ENCODE data around the gene TRIM3.

TRIM3 gene

GRCh38 chr11:6415797-6416196, 57.9 kb downstream of the TRIM3 start:
- WGBS (ENCODE audit: insufficient coverage): 95% methylated on average over 6 of the region's 6 CpGs
- Histone ChIP-seq H3K4me1 (ENCODE audit: control extremely low read depth in 1 of 4, control insufficient read depth in 4 of 4, insufficient read depth in 4 of 4, low read length in 3 of 4) (peaks cover 3 to 18% (median 13%) of the 10 kb centered on the region in 4 experiments), H3K4me3 (ENCODE audit: control insufficient read depth in 1 of 7, extremely low read depth in 1 of 7, insufficient read depth in 4 of 7, low read depth in 2 of 7, low read length in 6 of 7) (no peak overlapping the region), H3K27me3 (replicated peaks in 2 of 5; ENCODE audit: control insufficient read depth in 4 of 5, insufficient read depth in 5 of 5, low read length in 4 of 5) (peaks cover 0 to 21% (median 0%) of the 10 kb centered on the region in 5 experiments), H3K27ac (ENCODE audit: insufficient read depth in 1 of 2, low read depth in 1 of 2, low read length in 2 of 2, poor library complexity in 1 of 2, severe bottlenecking in 2 of 2) (no peak overlapping the region), H3K9me3 (ENCODE audit: control extremely low read depth in 1 of 5, control insufficient read depth in 4 of 5, insufficient read depth in 2 of 5, low read depth in 1 of 5, low read length in 4 of 5) (no peaks in the 10 kb centered on the region), H3K36me3 (ENCODE audit: control insufficient read depth in 4 of 4, insufficient read depth in 4 of 4, low read length in 3 of 4) (peaks cover 0 to 5% (median 0%) of the 10 kb centered on the region in 4 experiments)
- ChIA-PET CTCF (no interaction called here), POLR2A (interaction anchor here (0.7 kb wide), 1 partner anchor 26 kb away, joined by 3 read pairs; the partner anchor contains the start of gene SMPD1)
- DNase-seq: no peak

GRCh38 chr11:6414874-6415328, 58.8 kb downstream of the TRIM3 start:
- DNase-seq: no peak
- ChIA-PET CTCF (no interaction called here), POLR2A (no interaction called here)
- Histone ChIP-seq H3K27ac (ENCODE audit: insufficient read depth in 1 of 2, low read depth in 1 of 2, low read length in 2 of 2, poor library complexity in 1 of 2, severe bottlenecking in 2 of 2) (no peak overlapping the region), H3K4me1 (ENCODE audit: control extremely low read depth in 1 of 4, control insufficient read depth in 4 of 4, insufficient read depth in 4 of 4, low read length in 3 of 4) (peaks cover 3 to 18% (median 11%) of the 10 kb centered on the region in 4 experiments), H3K4me3 (ENCODE audit: control insufficient read depth in 1 of 7, extremely low read depth in 1 of 7, insufficient read depth in 4 of 7, low read depth in 2 of 7, low read length in 6 of 7) (no peak overlapping the region), H3K36me3 (ENCODE audit: control insufficient read depth in 4 of 4, insufficient read depth in 4 of 4, low read length in 3 of 4) (peaks cover 0 to 9% (median 0%) of the 10 kb centered on the region in 4 experiments), H3K9me3 (ENCODE audit: control extremely low read depth in 1 of 5, control insufficient read depth in 4 of 5, insufficient read depth in 2 of 5, low read depth in 1 of 5, low read length in 4 of 5) (no peaks in the 10 kb centered on the region), H3K27me3 (replicated peaks in 2 of 5; ENCODE audit: control insufficient read depth in 4 of 5, insufficient read depth in 5 of 5, low read length in 4 of 5) (peaks cover 0 to 20% (median 0%) of the 10 kb centered on the region in 5 experiments)
- 90% methylated on average over 2 of the region's 3 CpGs for WGBS (ENCODE audit: insufficient coverage)

- H3K9me3 ChIP-seq (ENCODE audit: control extremely low read depth in 1 of 5, control insufficient read depth in 4 of 5, insufficient read depth in 2 of 5, low read depth in 1 of 5, low read length in 4 of 5): no peaks in the 10 kb centered on the region
- ChIA-PET POLR2A (no interaction called here), CTCF (interaction anchor here (0.8 kb wide), 2 partner anchors 12 to 51 kb away, joined by 3 read pairs; no protein-coding TSS in a partner anchor)
- H3K36me3 ChIP-seq (ENCODE audit: control insufficient read depth in 4 of 4, insufficient read depth in 4 of 4, low read length in 3 of 4): peaks cover 0 to 9% (median 0%) of the 10 kb centered on the region in 4 experiments
- no peak overlapping the region for H3K27ac ChIP-seq (ENCODE audit: insufficient read depth in 1 of 2, low read depth in 1 of 2, low read length in 2 of 2, poor library complexity in 1 of 2, severe bottlenecking in 2 of 2)
- DNase-seq: no peak
- H3K27me3 ChIP-seq (replicated peaks in 2 of 5; ENCODE audit: control insufficient read depth in 4 of 5, insufficient read depth in 5 of 5, low read length in 4 of 5): peaks cover 0 to 15% (median 0%) of the 10 kb centered on the region in 5 experiments
- WGBS (ENCODE audit: insufficient coverage): 95% methylated on average over 12 of the region's 12 CpGs
- H3K4me3 ChIP-seq (ENCODE audit: control insufficient read depth in 1 of 7, extremely low read depth in 1 of 7, insufficient read depth in 4 of 7, low read depth in 2 of 7, low read length in 6 of 7): no peak overlapping the region
- H3K4me1 ChIP-seq (ENCODE audit: control extremely low read depth in 1 of 4, control insufficient read depth in 4 of 4, insufficient read depth in 4 of 4, low read length in 3 of 4): peaks cover 0 to 8% (median 6%) of the 10 kb centered on the region in 4 experiments
Measured at GRCh38 chr11:6413791-6414201, 59.9 kb downstream of the TRIM3 start.

GRCh38 chr11:6411594-6412031, 62.1 kb downstream of the TRIM3 start:
- Histone ChIP-seq H3K27me3 (replicated peaks in 2 of 5; ENCODE audit: control insufficient read depth in 4 of 5, insufficient read depth in 5 of 5, low read length in 4 of 5) (peaks cover 0 to 8% (median 0%) of the 10 kb centered on the region in 5 experiments), H3K27ac (ENCODE audit: insufficient read depth in 1 of 2, low read depth in 1 of 2, low read length in 2 of 2, poor library complexity in 1 of 2, severe bottlenecking in 2 of 2) (no peak overlapping the region), H3K36me3 (ENCODE audit: control insufficient read depth in 4 of 4, insufficient read depth in 4 of 4, low read length in 3 of 4) (peaks cover 0 to 9% (median 0%) of the 10 kb centered on the region in 4 experiments), H3K4me1 (ENCODE audit: control extremely low read depth in 1 of 4, control insufficient read depth in 4 of 4, insufficient read depth in 4 of 4, low read length in 3 of 4) (peaks cover 0 to 5% (median 2%) of the 10 kb centered on the region in 4 experiments), H3K9me3 (ENCODE audit: control extremely low read depth in 1 of 5, control insufficient read depth in 4 of 5, insufficient read depth in 2 of 5, low read depth in 1 of 5, low read length in 4 of 5) (no peaks in the 10 kb centered on the region), H3K4me3 (ENCODE audit: control insufficient read depth in 1 of 7, extremely low read depth in 1 of 7, insufficient read depth in 4 of 7, low read depth in 2 of 7, low read length in 6 of 7) (no peak overlapping the region)
- POLR2A ChIA-PET: no interaction called here
- CTCF ChIA-PET: interaction anchor here (1.0 to 1.6 kb wide), 4 partner anchors 17 to 33 kb away, joined by 3 to 6 read pairs (median 4); no protein-coding TSS in a partner anchor
- DNase-seq: no peak
- WGBS (ENCODE audit: insufficient coverage): 100% methylated on average over 1 of the region's 10 CpGs

GRCh38 chr11:6410695-6411430, 62.9 kb downstream of the TRIM3 start:
- no peak overlapping the region for H3K4me3 ChIP-seq (ENCODE audit: control insufficient read depth in 1 of 7, extremely low read depth in 1 of 7, insufficient read depth in 4 of 7, low read depth in 2 of 7, low read length in 6 of 7)
- DNase-seq: no peak
- ChIA-PET POLR2A (no interaction called here), CTCF (interaction anchor here (1.0 to 1.6 kb wide), 7 partner anchors 16 to 33 kb away, joined by 3 to 6 read pairs (median 3); no protein-coding TSS in a partner anchor)
- H3K4me1 ChIP-seq (ENCODE audit: control extremely low read depth in 1 of 4, control insufficient read depth in 4 of 4, insufficient read depth in 4 of 4, low read length in 3 of 4): peaks cover 0 to 5% (median 2%) of the 10 kb centered on the region in 4 experiments
- peaks cover 0 to 7% (median 0%) of the 10 kb centered on the region in 5 experiments for H3K27me3 ChIP-seq (replicated peaks in 2 of 5; ENCODE audit: control insufficient read depth in 4 of 5, insufficient read depth in 5 of 5, low read length in 4 of 5)
- peaks cover 0 to 9% (median 0%) of the 10 kb centered on the region in 4 experiments for H3K36me3 ChIP-seq (ENCODE audit: control insufficient read depth in 4 of 4, insufficient read depth in 4 of 4, low read length in 3 of 4)
- no peak overlapping the region for H3K27ac ChIP-seq (ENCODE audit: insufficient read depth in 1 of 2, low read depth in 1 of 2, low read length in 2 of 2, poor library complexity in 1 of 2, severe bottlenecking in 2 of 2)
- H3K9me3 ChIP-seq (ENCODE audit: control extremely low read depth in 1 of 5, control insufficient read depth in 4 of 5, insufficient read depth in 2 of 5, low read depth in 1 of 5, low read length in 4 of 5): no peaks in the 10 kb centered on the region
- 95% methylated on average over 16 of the region's 23 CpGs for WGBS (ENCODE audit: insufficient coverage)

GRCh38 chr11:6406370-6406769, 67.4 kb downstream of the TRIM3 start:
- H3K9me3 ChIP-seq (ENCODE audit: control extremely low read depth in 1 of 5, control insufficient read depth in 4 of 5, insufficient read depth in 2 of 5, low read depth in 1 of 5, low read length in 4 of 5): no peaks in the 10 kb centered on the region
- no peak overlapping the region for H3K27ac ChIP-seq (ENCODE audit: insufficient read depth in 1 of 2, low read depth in 1 of 2, low read length in 2 of 2, poor library complexity in 1 of 2, severe bottlenecking in 2 of 2)
- DNase-seq: no peak
- peaks cover 0 to 29% (median 25%) of the 10 kb centered on the region in 4 experiments for H3K4me1 ChIP-seq (ENCODE audit: control extremely low read depth in 1 of 4, control insufficient read depth in 4 of 4, insufficient read depth in 4 of 4, low read length in 3 of 4)
- H3K36me3 ChIP-seq (ENCODE audit: control insufficient read depth in 4 of 4, insufficient read depth in 4 of 4, low read length in 3 of 4): peaks cover 0 to 9% (median 0%) of the 10 kb centered on the region in 4 experiments
- WGBS (ENCODE audit: insufficient coverage): 94% methylated on average over 1 of the region's 2 CpGs
- POLR2A ChIA-PET: no interaction called here
- no peaks in the 10 kb centered on the region for H3K27me3 ChIP-seq (replicated peaks in 2 of 5; ENCODE audit: control insufficient read depth in 4 of 5, insufficient read depth in 5 of 5, low read length in 4 of 5)
- no peak overlapping the region for H3K4me3 ChIP-seq (ENCODE audit: control insufficient read depth in 1 of 7, extremely low read depth in 1 of 7, insufficient read depth in 4 of 7, low read depth in 2 of 7, low read length in 6 of 7)
- CTCF ChIA-PET: interaction anchor here (0.9 to 1.4 kb wide), 3 partner anchors 15 to 46 kb away, joined by 3 read pairs; no protein-coding TSS in a partner anchor

GRCh38 chr11:6405846-6406245, 67.9 kb downstream of the TRIM3 start:
- CTCF ChIA-PET: interaction anchor here (0.8 to 1.4 kb wide), 5 partner anchors 12 to 45 kb away, joined by 3 to 4 read pairs (median 3); no protein-coding TSS in a partner anchor
- Histone ChIP-seq H3K27me3 (replicated peaks in 2 of 5; ENCODE audit: control insufficient read depth in 4 of 5, insufficient read depth in 5 of 5, low read length in 4 of 5) (no peaks in the 10 kb centered on the region), H3K36me3 (ENCODE audit: control insufficient read depth in 4 of 4, insufficient read depth in 4 of 4, low read length in 3 of 4) (peaks cover 0 to 5% (median 0%) of the 10 kb centered on the region in 4 experiments), H3K9me3 (ENCODE audit: control extremely low read depth in 1 of 5, control insufficient read depth in 4 of 5, insufficient read depth in 2 of 5, low read depth in 1 of 5, low read length in 4 of 5) (no peaks in the 10 kb centered on the region), H3K4me1 (ENCODE audit: control extremely low read depth in 1 of 4, control insufficient read depth in 4 of 4, insufficient read depth in 4 of 4, low read length in 3 of 4) (peaks cover 0 to 29% (median 25%) of the 10 kb centered on the region in 4 experiments), H3K4me3 (ENCODE audit: control insufficient read depth in 1 of 7, extremely low read depth in 1 of 7, insufficient read depth in 4 of 7, low read depth in 2 of 7, low read length in 6 of 7) (no peak overlapping the region), H3K27ac (ENCODE audit: insufficient read depth in 1 of 2, low read depth in 1 of 2, low read length in 2 of 2, poor library complexity in 1 of 2, severe bottlenecking in 2 of 2) (no peak overlapping the region)
- no peak for DNase-seq
- WGBS (ENCODE audit: insufficient coverage): 98% methylated on average over 6 of the region's 6 CpGs
- POLR2A ChIA-PET: interaction anchor here (0.6 kb wide), 1 partner anchor 17 kb away, joined by 3 read pairs; no protein-coding TSS in a partner anchor
